Measurements from ENCODE around the gene TMEM42.

- TF ChIP-seq POLR2A (IDR thresholded peaks at IDR 0.05) (no peak), CTCF (IDR thresholded peaks at IDR 0.05) (no peak)
These were observed 13.9 kb downstream of the TMEM42 start for GRCh38 chr3:44875596-44875995.

Data from lower leg skin (tissue), 3 donors.